ENCODE data around the gene PROK1. TPM values are rescaled to one million over a fixed set of nuclear protein-coding genes. Genes with fewer than 3 reads are reported as not detected.

Gene PROK1
- polyA plus RNA-seq, 1 experiment, result not detected

DNA sequence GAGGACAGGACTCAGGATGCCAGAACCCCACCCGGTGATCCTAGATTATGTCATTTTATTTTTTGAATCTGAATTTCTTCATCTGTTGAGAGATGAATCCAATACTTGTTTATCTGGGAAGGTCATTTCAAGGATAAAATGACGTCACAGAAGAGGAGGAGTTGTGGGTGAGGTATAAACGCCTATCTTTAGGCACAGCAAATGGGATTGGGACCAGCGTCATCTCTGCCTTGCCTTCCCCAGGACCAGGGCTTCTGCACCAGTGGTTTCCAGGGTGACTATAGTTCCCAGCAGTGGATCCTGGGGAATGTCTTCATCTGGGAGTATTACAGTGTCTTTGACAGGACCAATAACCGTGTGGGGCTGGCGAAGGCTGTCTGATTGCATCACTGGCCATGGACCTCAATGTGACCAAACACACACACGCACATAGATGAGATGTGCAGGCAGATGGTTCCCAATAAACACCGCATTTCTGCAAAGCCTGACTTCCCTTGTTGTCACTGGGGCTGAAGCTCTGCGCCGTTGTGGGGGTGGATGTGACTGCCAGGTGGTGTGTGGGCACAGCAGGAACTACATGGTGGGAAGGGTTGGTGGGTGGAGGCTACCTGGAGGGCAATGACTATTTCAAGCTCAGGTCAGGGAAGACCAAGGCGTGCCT lies 40.0 kb downstream of the PROK1 start:
- TF ChIP-seq, protein P1, sequence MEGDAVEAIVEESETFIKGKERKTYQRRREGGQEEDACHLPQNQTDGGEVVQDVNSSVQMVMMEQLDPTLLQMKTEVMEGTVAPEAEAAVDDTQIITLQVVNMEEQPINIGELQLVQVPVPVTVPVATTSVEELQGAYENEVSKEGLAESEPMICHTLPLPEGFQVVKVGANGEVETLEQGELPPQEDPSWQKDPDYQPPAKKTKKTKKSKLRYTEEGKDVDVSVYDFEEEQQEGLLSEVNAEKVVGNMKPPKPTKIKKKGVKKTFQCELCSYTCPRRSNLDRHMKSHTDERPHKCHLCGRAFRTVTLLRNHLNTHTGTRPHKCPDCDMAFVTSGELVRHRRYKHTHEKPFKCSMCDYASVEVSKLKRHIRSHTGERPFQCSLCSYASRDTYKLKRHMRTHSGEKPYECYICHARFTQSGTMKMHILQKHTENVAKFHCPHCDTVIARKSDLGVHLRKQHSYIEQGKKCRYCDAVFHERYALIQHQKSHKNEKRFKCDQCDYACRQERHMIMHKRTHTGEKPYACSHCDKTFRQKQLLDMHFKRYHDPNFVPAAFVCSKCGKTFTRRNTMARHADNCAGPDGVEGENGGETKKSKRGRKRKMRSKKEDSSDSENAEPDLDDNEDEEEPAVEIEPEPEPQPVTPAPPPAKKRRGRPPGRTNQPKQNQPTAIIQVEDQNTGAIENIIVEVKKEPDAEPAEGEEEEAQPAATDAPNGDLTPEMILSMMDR (IDR thresholded peaks at IDR 0.05; ENCODE audit: low read depth, low read length), result no peak
- Histone ChIP-seq H3K9me3 (ENCODE audit: control insufficient read depth, insufficient read depth, low read length) (no peaks in the 10 kb centered on the region), H3K27ac (ENCODE audit: low read depth, low read length) (no peak overlapping the region), H3K4me3 (ENCODE audit: low read depth, low read length) (no peak overlapping the region), H3K27me3 (ENCODE audit: control insufficient read depth, insufficient read depth, low read length) (peaks cover 10% of the 10 kb centered on the region)
- DNase-seq (ENCODE audit: low read depth, low spot score), result no peak
- ChIA-PET CTCF (interaction anchor here (1.1 to 10.0 kb wide), 4 partner anchors 27 to 288 kb away, joined by 5 to 281 read pairs (median 136); no protein-coding TSS in a partner anchor), POLR2A (no interaction called here)

DNA sequence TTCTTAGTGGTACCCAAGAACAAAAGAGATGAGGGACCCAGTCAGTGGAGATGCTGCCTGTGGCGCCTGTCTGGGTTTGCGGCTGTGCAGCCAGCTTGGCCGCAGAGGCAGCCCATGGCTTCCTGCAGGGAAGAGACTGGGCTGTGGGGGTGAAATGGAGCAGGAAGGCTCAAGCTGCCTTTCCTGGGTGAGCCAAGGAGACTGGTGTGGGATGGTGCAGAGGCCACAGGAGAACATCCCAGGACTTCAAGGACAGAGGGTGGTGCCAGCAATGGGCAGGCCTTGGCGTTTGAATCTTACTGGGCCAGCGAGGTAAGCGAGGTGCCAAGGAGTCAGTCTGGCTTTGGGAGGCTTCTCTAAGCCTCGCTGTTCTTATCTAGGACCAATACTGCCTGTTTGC lies 41.6 kb downstream of the PROK1 start:
- CTCF ChIA-PET, result interaction anchor here (1.0 to 10.0 kb wide), 3 partner anchors 29 to 180 kb away, joined by 3 to 281 read pairs (median 265); no protein-coding TSS in a partner anchor
- TF ChIP-seq, protein P1 (IDR thresholded peaks at IDR 0.05; ENCODE audit: low read depth, low read length), result no peak

GRCh38 chr1:110493059-110493699 lies 42.2 kb downstream of the PROK1 start:
- Histone ChIP-seq H3K4me3 (ENCODE audit: low read depth, low read length) (no peak overlapping the region), H3K27ac (ENCODE audit: low read depth, low read length) (no peak overlapping the region), H3K27me3 (ENCODE audit: control insufficient read depth, insufficient read depth, low read length) (peaks cover 10% of the 10 kb centered on the region), H3K9me3 (ENCODE audit: control insufficient read depth, insufficient read depth, low read length) (no peaks in the 10 kb centered on the region)
- CTCF ChIA-PET, result interaction anchor here (1.0 to 10.0 kb wide), 3 partner anchors 29 to 180 kb away, joined by 3 to 281 read pairs (median 265); no protein-coding TSS in a partner anchor
- DNase-seq (ENCODE audit: low read depth, low spot score), result no peak
- POLR2A ChIA-PET, result no interaction called here
- TF ChIP-seq, protein P1 (IDR thresholded peaks at IDR 0.05; ENCODE audit: low read depth, low read length), result no peak

More for the DNA sequence above, 41.6 kb downstream of the PROK1 start:
- Histone ChIP-seq H3K9me3 (ENCODE audit: control insufficient read depth, insufficient read depth, low read length) (no peaks in the 10 kb centered on the region), H3K4me3 (ENCODE audit: low read depth, low read length) (no peak overlapping the region), H3K27ac (ENCODE audit: low read depth, low read length) (no peak overlapping the region), H3K27me3 (ENCODE audit: control insufficient read depth, insufficient read depth, low read length) (peaks cover 10% of the 10 kb centered on the region)
- no peak for DNase-seq (ENCODE audit: low read depth, low spot score)
- POLR2A ChIA-PET, result no interaction called here

- CTCF ChIA-PET, result interaction anchor here (9.6 to 10.0 kb wide), 2 partner anchors 30 to 80 kb away, joined by 265 to 281 read pairs; no protein-coding TSS in a partner anchor
- DNase-seq (ENCODE audit: low read depth, low spot score), result no peak
These were observed 43.1 kb downstream of the PROK1 start for GRCh38 chr1:110494036-110494435.

More at GRCh38 chr1:110494036-110494435, 43.1 kb downstream of the PROK1 start:
- TF ChIP-seq, protein P1 (IDR thresholded peaks at IDR 0.05; ENCODE audit: low read depth, low read length), result no peak
- H3K4me3 ChIP-seq (ENCODE audit: low read depth, low read length), result no peak overlapping the region
- H3K9me3 ChIP-seq (ENCODE audit: control insufficient read depth, insufficient read depth, low read length), result no peaks in the 10 kb centered on the region
- no peak overlapping the region for H3K27ac ChIP-seq (ENCODE audit: low read depth, low read length)
- POLR2A ChIA-PET, result no interaction called here
- H3K27me3 ChIP-seq (ENCODE audit: control insufficient read depth, insufficient read depth, low read length), result peaks cover 14% of the 10 kb centered on the region

Measured in AG04450 (cell line).